ENCODE measurements around the gene AZI2.

The AZI2 gene

DNA sequence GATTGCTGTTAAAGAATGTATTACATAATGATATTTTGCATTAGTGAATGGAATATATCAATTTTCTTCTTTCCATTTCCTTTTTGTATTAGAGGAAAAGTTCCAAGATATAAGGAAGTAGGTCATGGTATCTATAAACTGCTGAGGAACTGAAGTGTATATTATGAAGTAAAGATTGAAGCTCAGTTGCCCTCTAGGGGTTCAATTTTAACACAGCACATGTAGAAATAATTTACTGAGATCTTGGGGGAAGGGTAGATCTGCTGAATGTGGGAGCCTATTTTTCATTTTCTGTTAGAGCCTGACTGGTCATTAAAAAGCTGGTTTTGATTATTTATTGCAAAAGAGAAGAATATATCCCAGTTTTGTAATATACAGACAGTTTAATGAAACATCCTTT, 62.0 kb downstream of the AZI2 start:
- no peaks in the 10 kb centered on the region for H3K27me3 ChIP-seq (ENCODE audit: control insufficient read depth in 2 of 2, insufficient read depth in 2 of 2, low read length in 2 of 2)
- no peaks in the 10 kb centered on the region for H3K9me3 ChIP-seq (ENCODE audit: control insufficient read depth in 2 of 2, low read length in 2 of 2)
- no peak overlapping the region for H3K27ac ChIP-seq (ENCODE audit: low read depth in 2 of 2, low read length in 2 of 2)
- H3K9ac ChIP-seq (ENCODE audit: low read depth in 1 of 2, low read length in 2 of 2): no peak overlapping the region
- peaks cover 0 to 5% of the 10 kb centered on the region in 2 donors for H3K36me3 ChIP-seq (ENCODE audit: control insufficient read depth in 2 of 2, insufficient read depth in 2 of 2, low read length in 2 of 2)
- H3K4me1 ChIP-seq (ENCODE audit: control insufficient read depth in 2 of 2, insufficient read depth in 2 of 2, low read length in 2 of 2): no peaks in the 10 kb centered on the region
- no peak overlapping the region for H3K4me3 ChIP-seq (ENCODE audit: low read length in 2 of 2)

- no peaks in the 10 kb centered on the region for H3K27me3 ChIP-seq (ENCODE audit: control insufficient read depth in 2 of 2, insufficient read depth in 2 of 2, low read length in 2 of 2)
- H3K27ac ChIP-seq (ENCODE audit: low read depth in 2 of 2, low read length in 2 of 2): no peak overlapping the region
- H3K9me3 ChIP-seq (ENCODE audit: control insufficient read depth in 2 of 2, low read length in 2 of 2): no peaks in the 10 kb centered on the region
- H3K36me3 ChIP-seq (ENCODE audit: control insufficient read depth in 2 of 2, insufficient read depth in 2 of 2, low read length in 2 of 2): no peaks in the 10 kb centered on the region
- H3K4me3 ChIP-seq (ENCODE audit: low read length in 2 of 2): no peak overlapping the region
- H3K4me1 ChIP-seq (ENCODE audit: control insufficient read depth in 2 of 2, insufficient read depth in 2 of 2, low read length in 2 of 2): no peaks in the 10 kb centered on the region
- no peak overlapping the region for H3K9ac ChIP-seq (ENCODE audit: low read depth in 1 of 2, low read length in 2 of 2)
These were observed 67.8 kb downstream of the AZI2 start for GRCh38 chr3:28280781-28281180.

GRCh38 chr3:28279770-28280169, 68.9 kb downstream of the AZI2 start:
- Histone ChIP-seq H3K9me3 (ENCODE audit: control insufficient read depth in 2 of 2, low read length in 2 of 2) (no peaks in the 10 kb centered on the region), H3K27ac (ENCODE audit: low read depth in 2 of 2, low read length in 2 of 2) (no peak overlapping the region), H3K36me3 (ENCODE audit: control insufficient read depth in 2 of 2, insufficient read depth in 2 of 2, low read length in 2 of 2) (no peaks in the 10 kb centered on the region), H3K9ac (ENCODE audit: low read depth in 1 of 2, low read length in 2 of 2) (no peak overlapping the region), H3K4me3 (ENCODE audit: low read length in 2 of 2) (no peak overlapping the region), H3K27me3 (ENCODE audit: control insufficient read depth in 2 of 2, insufficient read depth in 2 of 2, low read length in 2 of 2) (no peaks in the 10 kb centered on the region), H3K4me1 (ENCODE audit: control insufficient read depth in 2 of 2, insufficient read depth in 2 of 2, low read length in 2 of 2) (no peaks in the 10 kb centered on the region)

DNA sequence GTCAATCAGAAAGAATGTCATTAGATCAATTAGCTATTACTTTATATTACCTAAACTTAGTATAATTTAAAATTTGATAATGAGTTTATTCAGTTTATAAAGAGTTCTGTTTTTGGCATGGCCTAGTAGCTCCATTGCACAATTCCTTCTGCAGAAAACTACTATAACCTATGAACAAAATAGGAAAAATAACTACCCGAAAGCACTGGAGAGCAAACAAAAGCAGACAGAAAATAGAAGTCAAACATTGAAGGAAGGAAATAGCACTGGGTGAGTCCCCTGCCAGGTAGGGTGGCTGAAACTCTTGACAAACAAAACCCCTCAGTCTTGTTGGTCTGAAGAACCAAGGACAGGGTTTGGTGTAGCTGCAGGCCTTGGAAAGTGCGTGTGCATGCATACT, 69.7 kb downstream of the AZI2 start:
- Histone ChIP-seq H3K27ac (ENCODE audit: low read depth in 2 of 2, low read length in 2 of 2) (no peak overlapping the region), H3K4me3 (ENCODE audit: low read length in 2 of 2) (no peak overlapping the region), H3K4me1 (ENCODE audit: control insufficient read depth in 2 of 2, insufficient read depth in 2 of 2, low read length in 2 of 2) (no peaks in the 10 kb centered on the region), H3K36me3 (ENCODE audit: control insufficient read depth in 2 of 2, insufficient read depth in 2 of 2, low read length in 2 of 2) (peaks cover 0 to 3% of the 10 kb centered on the region in 2 donors), H3K9ac (ENCODE audit: low read depth in 1 of 2, low read length in 2 of 2) (no peak overlapping the region), H3K27me3 (ENCODE audit: control insufficient read depth in 2 of 2, insufficient read depth in 2 of 2, low read length in 2 of 2) (no peaks in the 10 kb centered on the region), H3K9me3 (ENCODE audit: control insufficient read depth in 2 of 2, low read length in 2 of 2) (no peaks in the 10 kb centered on the region)

DNA sequence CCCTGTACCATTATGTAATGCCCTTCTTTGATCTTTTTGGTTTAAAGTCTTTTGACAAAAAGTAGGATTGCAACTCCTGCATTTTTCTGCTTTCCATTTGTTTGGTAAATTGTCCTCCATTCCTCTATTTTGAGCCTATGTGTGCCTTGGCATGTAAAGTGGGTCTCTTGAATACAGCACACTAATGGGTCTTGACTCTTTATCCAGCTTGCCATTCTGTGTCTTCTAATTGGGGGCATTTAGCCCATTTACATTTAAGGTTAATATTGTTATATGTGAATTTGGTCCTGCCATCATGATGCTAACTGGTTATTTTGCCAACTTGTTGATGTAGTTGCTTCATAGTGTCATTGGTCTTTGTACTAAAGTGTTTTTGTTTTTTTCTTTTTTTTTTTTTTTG, 74.8 kb downstream of the AZI2 start:
- Histone ChIP-seq H3K9me3 (ENCODE audit: control insufficient read depth in 2 of 2, low read length in 2 of 2) (peaks cover 0 to 4% of the 10 kb centered on the region in 2 donors), H3K27me3 (ENCODE audit: control insufficient read depth in 2 of 2, insufficient read depth in 2 of 2, low read length in 2 of 2) (no peaks in the 10 kb centered on the region), H3K4me3 (ENCODE audit: low read length in 2 of 2) (no peak overlapping the region), H3K27ac (ENCODE audit: low read depth in 2 of 2, low read length in 2 of 2) (no peak overlapping the region), H3K4me1 (ENCODE audit: control insufficient read depth in 2 of 2, insufficient read depth in 2 of 2, low read length in 2 of 2) (no peaks in the 10 kb centered on the region), H3K9ac (ENCODE audit: low read depth in 1 of 2, low read length in 2 of 2) (no peak overlapping the region), H3K36me3 (ENCODE audit: control insufficient read depth in 2 of 2, insufficient read depth in 2 of 2, low read length in 2 of 2) (peaks cover 4 to 10% of the 10 kb centered on the region in 2 donors)
